GM12891 (cell line): ENCODE measurements around the gene C1QTNF4.

Experiments used
- DNase-seq: peaks from one replicate; pipeline ENCODE4 v3.0.0; 2011; ENCODE audit warnings: low spot score; ENCODE audit not compliant: insufficient read length
- FAIRE-seq: peaks from 2 replicates; lab custom pipeline; 2011; peaks lifted over from hg19 to GRCh38; lab: Jason Lieb, UNC
- PAX5 ChIP-seq: IDR thresholded peaks from 2 replicates; pipeline ENCODE4 v1.6.1; 2011; ENCODE audit warnings: low read length, moderate library complexity, mild to moderate bottlenecking; ENCODE audit not compliant: insufficient read depth, severe bottlenecking
- POLR2A ChIP-seq: IDR thresholded peaks from 2 replicates; pipeline ENCODE4 v1.6.1; 2011; ENCODE audit warnings: low read depth, low read length, control low read depth
- POLR2AphosphoS5 ChIP-seq: IDR thresholded peaks from 2 replicates; pipeline ENCODE4 v1.6.1; 2011; ENCODE audit warnings: low read depth, low read length, control low read depth
- POU2F2 ChIP-seq: IDR thresholded peaks from 2 replicates; pipeline ENCODE4 v1.6.1; 2011; ENCODE audit warnings: low read depth, mild to moderate bottlenecking, control low read depth, low read length, moderate library complexity
- SPI1 ChIP-seq: IDR thresholded peaks from 2 replicates; pipeline ENCODE4 v1.6.1; 2011; ENCODE audit warnings: low read depth, low read length, control low read depth
- TAF1 ChIP-seq: IDR thresholded peaks from 2 replicates; pipeline ENCODE4 v1.6.1; 2011; ENCODE audit warnings: low read depth, low read length, control low read depth

The C1QTNF4 gene

GRCh38 chr11:47595029-47595428, 818 bp upstream of the C1QTNF4 start:
- FAIRE-seq (no peak), DNase-seq (no peak)
- TF ChIP-seq TAF1 = no peak
- no peak for TF ChIP-seq PAX5
- TF ChIP-seq POU2F2 = no peak
- TF ChIP-seq POLR2AphosphoS5 = no peak
- TF ChIP-seq SPI1 = no peak
- no peak for TF ChIP-seq POLR2A

DNA sequence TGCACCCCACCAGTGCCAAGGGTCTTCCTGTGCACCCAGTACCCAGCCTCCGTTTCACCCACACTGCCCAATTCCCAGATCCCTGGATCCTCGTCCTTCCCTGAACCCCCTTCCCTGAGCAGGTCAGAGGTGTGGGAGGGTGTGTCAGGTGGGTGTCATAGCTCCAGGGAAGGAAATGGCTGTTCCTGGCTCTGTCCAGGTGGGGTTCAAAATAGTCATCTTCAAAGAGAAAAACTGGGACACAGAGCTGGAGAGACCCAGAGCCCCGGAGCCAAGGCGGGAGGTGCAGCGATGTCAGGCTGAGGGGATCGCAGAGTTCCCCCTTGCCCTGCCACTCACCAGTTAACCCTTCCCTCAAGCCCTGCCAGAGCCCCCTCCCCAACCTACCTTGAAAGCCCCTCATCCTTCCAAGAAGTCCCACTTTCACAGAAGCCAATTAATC, 698 bp downstream of the C1QTNF4 start:
- no peak for TF ChIP-seq PAX5
- TF ChIP-seq POLR2A = no peak
- TF ChIP-seq POU2F2 = no peak
- TF ChIP-seq SPI1 = no peak
- no peak for TF ChIP-seq POLR2AphosphoS5
- no peak for TF ChIP-seq TAF1
- DNase-seq = no peak

GRCh38 chr11:47592970-47593369, 1.2 kb downstream of the C1QTNF4 start:
- DNase-seq (no peak), FAIRE-seq (no peak)
- no peak for TF ChIP-seq POLR2AphosphoS5
- no peak for TF ChIP-seq POU2F2
- TF ChIP-seq SPI1 = no peak
- no peak for TF ChIP-seq TAF1
- TF ChIP-seq POLR2A = no peak
- TF ChIP-seq PAX5 = no peak

More for the DNA sequence above, 698 bp downstream of the C1QTNF4 start:
- peak; percentile 9 for FAIRE-seq

- TF ChIP-seq TAF1 = no peak
- TF ChIP-seq SPI1 = no peak
- no peak for TF ChIP-seq POLR2A
- TF ChIP-seq POLR2AphosphoS5 = no peak
- no peak for TF ChIP-seq PAX5
- no peak for TF ChIP-seq POU2F2
- DNase-seq (no peak), FAIRE-seq (no peak)
Observed at GRCh38 chr11:47592251-47592650, 2.0 kb downstream of the C1QTNF4 start.

DNA sequence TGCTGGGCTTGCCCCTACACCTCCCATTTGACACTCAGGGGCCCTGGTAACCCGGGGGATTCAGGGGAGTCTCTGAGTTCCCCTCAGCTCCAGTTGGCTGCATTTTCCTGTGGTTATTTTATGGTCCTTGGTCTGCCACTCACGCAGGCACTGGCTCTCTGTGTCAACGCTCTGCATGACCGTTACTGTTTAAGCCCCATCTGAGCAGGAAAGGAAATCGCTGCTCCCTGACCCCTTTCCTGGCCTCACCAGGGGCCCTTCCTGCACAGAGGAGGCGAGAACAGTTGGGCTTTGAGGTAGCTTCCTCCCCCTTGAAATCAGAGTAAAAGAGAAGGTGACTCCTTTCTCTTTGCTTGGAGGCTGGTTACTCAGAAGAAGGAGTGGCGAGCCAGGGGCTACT, 2.4 kb downstream of the C1QTNF4 start:
- FAIRE-seq (peak; percentile 47), DNase-seq (no peak)
- no peak for TF ChIP-seq SPI1
- no peak for TF ChIP-seq TAF1
- no peak for TF ChIP-seq POU2F2
- TF ChIP-seq POLR2A = no peak
- TF ChIP-seq PAX5 = no peak
- TF ChIP-seq POLR2AphosphoS5 = no peak

- no peak for TF ChIP-seq SPI1
- FAIRE-seq = no peak
- DNase-seq = no peak
Observed at GRCh38 chr11:47589977-47590861, 4.0 kb downstream of the C1QTNF4 start.

DNA sequence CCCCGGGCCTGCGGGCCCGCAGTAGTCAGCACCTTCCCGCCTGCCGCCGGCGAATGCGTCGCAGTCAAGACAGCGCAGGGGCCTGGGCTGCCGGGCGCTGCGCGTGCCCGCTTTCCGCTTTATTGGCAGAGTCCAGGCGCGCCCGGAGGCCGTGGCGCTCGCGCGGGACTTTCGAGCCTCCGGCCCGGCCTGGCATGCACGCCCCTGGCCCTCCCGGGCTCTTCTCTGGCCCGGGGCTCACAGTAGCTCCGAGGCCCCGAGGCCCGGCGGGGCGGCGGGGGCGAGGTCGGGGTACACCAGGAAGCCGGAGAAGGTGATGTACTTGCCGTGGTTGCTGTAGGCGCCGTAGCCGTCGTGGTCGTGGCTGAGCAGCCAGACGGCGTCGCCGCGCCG, 4.6 kb downstream of the C1QTNF4 start:
- no peak for DNase-seq
- TF ChIP-seq SPI1 (no peak), TAF1 (no peak), POLR2A (no peak), PAX5 (no peak), POLR2AphosphoS5 (no peak), POU2F2 (no peak)
- FAIRE-seq = no peak

DNA sequence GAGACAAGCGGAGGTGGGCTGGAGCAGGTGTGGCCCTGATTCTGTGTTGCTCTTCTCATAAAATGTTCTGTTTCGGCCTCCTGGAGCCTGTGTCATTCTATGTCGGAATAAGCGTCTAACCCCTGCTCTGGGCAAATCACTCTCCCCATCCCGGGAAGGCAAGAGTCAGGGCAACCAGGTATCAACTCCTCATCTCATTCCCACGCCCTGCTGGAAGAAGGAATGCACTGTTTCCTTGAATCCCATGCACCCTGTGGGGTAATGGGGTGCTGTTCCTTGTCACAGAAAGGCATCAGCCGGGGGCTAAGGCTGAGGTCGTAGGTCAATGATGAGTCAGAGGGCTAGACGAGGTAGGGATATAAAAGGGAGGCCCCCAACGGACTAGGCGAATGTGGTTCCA, 5.1 kb downstream of the C1QTNF4 start:
- DNase-seq = no peak
- TF ChIP-seq POLR2AphosphoS5 = no peak
- no peak for TF ChIP-seq SPI1
- TF ChIP-seq POLR2A = no peak
- TF ChIP-seq POU2F2 = no peak
- no peak for TF ChIP-seq PAX5
- TF ChIP-seq TAF1 = no peak
- no peak for FAIRE-seq

DNA sequence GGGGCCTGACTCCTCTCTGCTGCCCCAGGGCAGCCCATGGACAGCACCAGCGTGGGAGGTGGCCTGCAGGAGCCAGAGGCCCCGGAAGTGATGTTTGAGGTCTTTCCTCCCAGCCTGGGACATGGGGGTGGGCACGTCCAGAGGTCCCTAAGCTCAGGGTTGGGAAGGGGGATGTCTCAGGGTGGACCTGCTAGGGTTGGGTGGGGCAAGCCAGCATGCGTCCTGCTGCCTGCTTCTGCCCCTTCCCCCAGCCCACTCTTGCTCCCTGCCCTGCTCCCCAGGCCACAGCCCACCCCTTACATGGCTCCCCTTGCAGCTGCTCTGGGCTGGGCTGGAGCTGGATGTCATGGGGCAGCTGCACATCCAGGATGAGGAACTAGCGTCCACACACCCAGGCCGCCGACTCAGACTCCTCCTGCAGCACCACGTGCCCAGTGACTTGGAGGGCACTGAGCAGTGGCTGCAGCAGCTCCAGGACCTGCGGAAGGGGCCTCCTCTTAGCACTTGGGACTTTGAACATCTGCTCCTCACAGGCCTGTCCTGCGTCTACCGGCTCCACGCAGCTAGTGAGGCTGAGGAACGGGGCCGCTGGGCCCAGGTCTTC, 6.4 kb downstream of the C1QTNF4 start:
- TF ChIP-seq POU2F2 = no peak
- TF ChIP-seq POLR2A = no peak
- TF ChIP-seq POLR2AphosphoS5 = no peak
- TF ChIP-seq SPI1 = no peak
- TF ChIP-seq PAX5 = no peak
- no peak for TF ChIP-seq TAF1
- DNase-seq = no peak
- FAIRE-seq = no peak

DNA sequence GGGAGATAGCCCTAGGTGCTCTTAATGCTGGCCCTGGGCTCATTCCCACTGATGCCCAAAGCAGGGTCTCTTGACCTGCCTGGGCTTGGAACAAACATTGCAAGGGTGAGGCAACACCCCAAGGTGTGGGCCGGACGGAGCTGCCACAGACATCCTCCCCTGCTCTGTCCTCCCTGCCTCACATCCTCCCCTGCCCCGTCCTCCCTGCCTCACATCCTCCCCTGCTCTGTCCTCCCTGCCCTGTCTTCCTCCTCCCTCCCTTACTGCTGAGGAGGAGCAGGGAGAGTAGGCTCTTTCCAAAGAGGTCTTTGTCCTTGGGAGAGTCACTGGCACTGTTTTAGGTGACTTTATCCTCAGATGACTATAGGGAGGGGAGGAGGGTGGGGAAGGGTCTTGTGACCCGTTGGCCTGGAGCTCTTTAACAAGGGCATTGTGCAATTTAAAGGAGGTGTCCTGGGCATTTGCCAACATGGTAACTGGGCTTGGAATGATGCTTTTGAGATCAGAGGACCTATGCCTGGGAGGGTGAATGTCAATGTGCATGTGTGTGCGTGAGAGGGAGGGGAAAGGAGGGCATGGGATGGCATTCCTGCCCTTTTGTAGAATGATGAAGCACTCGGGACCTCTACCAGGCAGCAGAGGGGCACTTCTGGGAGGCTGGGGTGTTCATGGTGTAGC, 7.0 kb downstream of the C1QTNF4 start:
- TF ChIP-seq POLR2AphosphoS5 (no peak), POLR2A (no peak), SPI1 (no peak), TAF1 (no peak), PAX5 (no peak), POU2F2 (no peak)
- FAIRE-seq (no peak), DNase-seq (no peak)
